C4-2B (cell line): ENCODE results near the gene RASAL2.

Experiments used
- H3K27ac ChIP-seq: fragments of 450-650 bp; 2 replicates; pipeline ENCODE4 v1.5.1; 2017
- ZFX ChIP-seq: fragments of 450-650 bp; IDR thresholded peaks from 2 replicates; pipeline ENCODE4 v1.6.1; 2017
- TF ChIP-seq, protein P1 (sequence below): fragments of 450-650 bp; conservative IDR thresholded peaks from 2 replicates; pipeline ENCODE4 v1.5.1; 2017; ENCODE audit warnings: mild to moderate bottlenecking

The RASAL2 gene

GRCh38 chr1:178493301-178493741 lies 399.4 kb downstream of the RASAL2 start:
- TF ChIP-seq ZFX, result no peak
- TF ChIP-seq, protein P1, sequence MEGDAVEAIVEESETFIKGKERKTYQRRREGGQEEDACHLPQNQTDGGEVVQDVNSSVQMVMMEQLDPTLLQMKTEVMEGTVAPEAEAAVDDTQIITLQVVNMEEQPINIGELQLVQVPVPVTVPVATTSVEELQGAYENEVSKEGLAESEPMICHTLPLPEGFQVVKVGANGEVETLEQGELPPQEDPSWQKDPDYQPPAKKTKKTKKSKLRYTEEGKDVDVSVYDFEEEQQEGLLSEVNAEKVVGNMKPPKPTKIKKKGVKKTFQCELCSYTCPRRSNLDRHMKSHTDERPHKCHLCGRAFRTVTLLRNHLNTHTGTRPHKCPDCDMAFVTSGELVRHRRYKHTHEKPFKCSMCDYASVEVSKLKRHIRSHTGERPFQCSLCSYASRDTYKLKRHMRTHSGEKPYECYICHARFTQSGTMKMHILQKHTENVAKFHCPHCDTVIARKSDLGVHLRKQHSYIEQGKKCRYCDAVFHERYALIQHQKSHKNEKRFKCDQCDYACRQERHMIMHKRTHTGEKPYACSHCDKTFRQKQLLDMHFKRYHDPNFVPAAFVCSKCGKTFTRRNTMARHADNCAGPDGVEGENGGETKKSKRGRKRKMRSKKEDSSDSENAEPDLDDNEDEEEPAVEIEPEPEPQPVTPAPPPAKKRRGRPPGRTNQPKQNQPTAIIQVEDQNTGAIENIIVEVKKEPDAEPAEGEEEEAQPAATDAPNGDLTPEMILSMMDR, result no peak
- H3K27ac ChIP-seq, result no peak overlapping the region

DNA sequence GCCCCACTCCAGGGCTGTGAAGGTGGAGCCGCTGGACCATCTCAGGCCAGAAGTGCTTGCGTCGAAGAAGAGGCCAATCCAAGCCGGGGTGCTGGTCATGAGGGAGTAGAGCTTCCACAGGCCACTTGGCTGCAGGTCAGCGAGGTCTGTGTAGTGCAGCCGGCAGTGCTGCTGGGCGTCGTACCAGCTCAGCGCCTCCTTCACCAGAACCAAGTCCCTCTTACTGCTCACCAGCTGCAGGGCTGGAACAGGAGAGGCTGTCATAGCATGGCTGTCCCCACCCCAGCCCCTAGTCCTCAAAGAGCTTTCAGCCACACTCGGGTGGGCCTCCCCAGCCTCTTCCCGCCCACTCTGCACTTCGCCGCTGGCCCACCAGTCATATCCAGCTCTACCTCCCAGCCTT lies 400.7 kb downstream of the RASAL2 start:
- TF ChIP-seq ZFX, result no peak
- TF ChIP-seq, protein P1, result no peak
- H3K27ac ChIP-seq, result no peak overlapping the region

- no peak for TF ChIP-seq ZFX
- TF ChIP-seq, protein P1, result no peak
- H3K27ac ChIP-seq, result no peak overlapping the region
Measured at GRCh38 chr1:178495158-178495557, 401.3 kb downstream of the RASAL2 start.

- TF ChIP-seq ZFX, result no peak
- no peak overlapping the region for H3K27ac ChIP-seq
Measured at GRCh38 chr1:178495741-178496409, 402.0 kb downstream of the RASAL2 start.

GRCh38 chr1:178496410-178497135 lies 402.7 kb downstream of the RASAL2 start, which contains the start of gene CLEC20A:
CLEC20A (minus strand) TSS chr1:178496964; CDS start chr1:178496939, 25 bp downstream.
- TF ChIP-seq, protein P1, result no peak
- TF ChIP-seq ZFX, result no peak
- no peak within 1 kb of the TSS for H3K27ac ChIP-seq

DNA sequence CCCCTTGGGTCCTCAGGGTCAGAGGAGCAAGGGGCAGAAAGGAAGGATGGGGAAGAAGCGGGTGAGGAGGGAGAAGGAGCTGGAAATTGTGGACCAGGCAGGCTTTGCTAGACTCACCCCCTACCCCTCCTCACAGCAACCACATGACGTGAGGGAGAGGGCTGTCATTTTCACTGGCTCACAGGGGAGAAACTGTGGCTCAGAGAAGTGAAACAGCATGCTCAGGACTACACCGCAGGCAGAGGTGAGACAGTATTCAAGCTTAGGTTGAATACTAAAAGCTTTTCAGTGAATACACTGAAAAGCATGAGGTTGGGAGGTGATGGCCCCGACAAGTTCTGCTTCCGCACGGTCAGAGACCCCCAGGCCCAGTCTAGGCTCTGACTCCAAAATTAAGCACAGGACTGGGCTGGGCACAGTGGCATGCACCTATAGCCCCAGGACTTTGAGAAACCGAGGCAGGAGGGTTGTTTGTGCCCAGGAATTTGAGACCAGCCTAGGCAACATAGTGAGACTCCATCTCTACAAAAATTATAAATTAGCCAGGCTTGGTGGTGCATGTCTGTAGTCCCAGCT lies 404.1 kb downstream of the RASAL2 start:
- TF ChIP-seq ZFX, result no peak
- TF ChIP-seq, protein P1, result no peak
- H3K27ac ChIP-seq, result no peak overlapping the region

DNA sequence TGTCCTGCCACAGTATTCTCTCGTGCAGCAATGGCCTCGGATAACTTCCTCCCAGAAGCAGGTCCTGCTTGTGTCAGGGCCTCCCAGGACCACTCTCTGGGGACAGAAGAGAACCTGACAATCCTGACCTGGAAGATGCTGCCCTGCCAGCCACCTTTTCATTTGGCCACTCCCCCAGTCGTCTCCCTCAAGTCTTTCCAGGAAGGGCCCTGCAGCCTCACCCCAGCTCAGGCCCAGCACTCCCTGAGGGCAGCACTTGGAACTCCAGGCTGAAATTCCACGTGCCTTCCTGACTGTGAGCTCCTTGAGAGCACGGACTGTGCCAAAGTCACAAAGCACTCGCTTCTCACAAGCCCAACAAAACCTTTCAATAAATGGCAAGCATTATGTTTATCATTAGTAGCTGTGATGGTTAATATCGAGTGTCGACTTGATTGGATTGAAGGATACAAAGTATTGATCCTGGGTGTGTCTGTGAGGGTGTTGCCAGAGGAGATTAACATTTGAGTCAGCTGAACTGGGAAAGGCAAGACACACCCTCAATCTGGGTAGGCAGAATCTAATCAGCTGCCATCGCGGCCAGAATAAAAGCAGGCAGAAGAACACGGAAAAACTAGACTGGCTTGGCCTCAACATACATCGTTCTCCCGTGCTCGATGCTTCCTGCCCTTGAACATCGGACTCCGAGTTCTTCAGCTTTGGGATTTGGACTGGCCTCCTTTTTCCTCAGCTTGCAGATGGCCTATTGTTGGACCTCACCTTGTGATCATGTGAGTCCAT lies 405.2 kb downstream of the RASAL2 start:
- H3K27ac ChIP-seq, result no peak overlapping the region
- no peak for TF ChIP-seq ZFX
- TF ChIP-seq, protein P1, result no peak
